ENCODE results near the gene C8B. TPM values are rescaled to one million over a fixed set of nuclear protein-coding genes. Genes with fewer than 3 reads are reported as not detected.

The C8B gene
- total RNA-seq, 1 experiment from 2014 or later, result 0.10 TPM

DNA sequence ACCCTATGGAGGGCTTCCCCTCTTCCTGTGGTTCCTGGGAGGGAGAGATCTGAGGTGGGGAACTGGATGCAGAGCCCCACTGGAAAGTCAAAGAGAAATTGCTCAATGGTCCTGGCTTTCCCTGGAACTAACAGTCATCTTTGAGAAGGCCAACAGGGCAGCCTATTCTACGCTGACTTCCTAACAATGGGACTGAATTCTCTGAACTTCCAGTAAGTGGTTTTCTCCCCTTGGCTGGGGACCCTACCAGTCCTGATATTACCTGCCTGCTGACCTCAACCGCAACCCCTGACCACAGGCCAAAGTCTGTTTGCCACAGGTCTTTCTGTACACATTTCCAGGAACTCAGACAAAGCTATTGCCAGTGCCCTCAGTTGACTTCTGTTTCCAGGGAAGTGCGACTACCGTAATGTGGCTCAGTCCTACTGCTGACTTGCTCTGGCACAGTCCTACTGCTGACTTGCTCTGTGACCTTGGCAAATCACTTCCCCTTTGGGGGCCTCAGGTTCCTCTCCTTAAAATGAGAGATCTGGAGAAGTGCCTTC, 55.3 kb downstream of the C8B start:
- H4K20me1 ChIP-seq (ENCODE audit: insufficient read depth), result no peaks in the 10 kb centered on the region
- no peaks in the 10 kb centered on the region for H3K9me3 ChIP-seq (ENCODE audit: control insufficient read depth in 1 of 2, insufficient read depth in 1 of 2, low read depth in 1 of 2, low read length in 2 of 2)
- no peaks in the 10 kb centered on the region for H3K36me3 ChIP-seq (ENCODE audit: control insufficient read depth in 1 of 2, insufficient read depth in 2 of 2, low read length in 2 of 2)
- H3K4me3 ChIP-seq (replicated peaks in 1 of 2; ENCODE audit: low read depth in 1 of 2, low read length in 2 of 2), result no peak overlapping the region
- RAD21 ChIA-PET (ENCODE audit: low non-redundant PET in 1 of 2, low total read pairs in 2 of 2, uncharacterized antibody in 2 of 2, unreplicated experiment in 2 of 2), result no interaction called here
- intact Hi-C loops (cut with micrococcal nuclease), result no loop called here
- CTCF ChIA-PET, result no interaction called here
- POLR2A ChIA-PET, result no interaction called here
- ATAC-seq, result no peak
- BruUV-seq (replicated peaks), result no TSS peak
- H3K4me1 ChIP-seq (ENCODE audit: control insufficient read depth in 1 of 2, insufficient read depth in 2 of 2, low read length in 2 of 2), result no peaks in the 10 kb centered on the region
- no peak overlapping the region for H3K9ac ChIP-seq (ENCODE audit: low read length)
- H3K27me3 ChIP-seq (ENCODE audit: insufficient read depth, low read length), result peaks cover 12% of the 10 kb centered on the region
- H3K79me2 ChIP-seq (ENCODE audit: insufficient read depth, low read length), result no peaks in the 10 kb centered on the region
- TF ChIP-seq POLR2AphosphoS5 (IDR thresholded peaks at IDR 0.05; ENCODE audit: low read depth, low read length), result no peak
- TF ChIP-seq ZFX (IDR thresholded peaks at IDR 0.05), result no peak
- no peak for TF ChIP-seq EZH2phosphoT487 (IDR thresholded peaks at IDR 0.05; ENCODE audit: borderline replicate concordance)
- TF ChIP-seq POLR2A (IDR thresholded peaks at IDR 0.05; ENCODE audit: borderline replicate concordance, extremely low read depth, insufficient read depth, insufficient read length), result no peak
- TF ChIP-seq, protein P1, sequence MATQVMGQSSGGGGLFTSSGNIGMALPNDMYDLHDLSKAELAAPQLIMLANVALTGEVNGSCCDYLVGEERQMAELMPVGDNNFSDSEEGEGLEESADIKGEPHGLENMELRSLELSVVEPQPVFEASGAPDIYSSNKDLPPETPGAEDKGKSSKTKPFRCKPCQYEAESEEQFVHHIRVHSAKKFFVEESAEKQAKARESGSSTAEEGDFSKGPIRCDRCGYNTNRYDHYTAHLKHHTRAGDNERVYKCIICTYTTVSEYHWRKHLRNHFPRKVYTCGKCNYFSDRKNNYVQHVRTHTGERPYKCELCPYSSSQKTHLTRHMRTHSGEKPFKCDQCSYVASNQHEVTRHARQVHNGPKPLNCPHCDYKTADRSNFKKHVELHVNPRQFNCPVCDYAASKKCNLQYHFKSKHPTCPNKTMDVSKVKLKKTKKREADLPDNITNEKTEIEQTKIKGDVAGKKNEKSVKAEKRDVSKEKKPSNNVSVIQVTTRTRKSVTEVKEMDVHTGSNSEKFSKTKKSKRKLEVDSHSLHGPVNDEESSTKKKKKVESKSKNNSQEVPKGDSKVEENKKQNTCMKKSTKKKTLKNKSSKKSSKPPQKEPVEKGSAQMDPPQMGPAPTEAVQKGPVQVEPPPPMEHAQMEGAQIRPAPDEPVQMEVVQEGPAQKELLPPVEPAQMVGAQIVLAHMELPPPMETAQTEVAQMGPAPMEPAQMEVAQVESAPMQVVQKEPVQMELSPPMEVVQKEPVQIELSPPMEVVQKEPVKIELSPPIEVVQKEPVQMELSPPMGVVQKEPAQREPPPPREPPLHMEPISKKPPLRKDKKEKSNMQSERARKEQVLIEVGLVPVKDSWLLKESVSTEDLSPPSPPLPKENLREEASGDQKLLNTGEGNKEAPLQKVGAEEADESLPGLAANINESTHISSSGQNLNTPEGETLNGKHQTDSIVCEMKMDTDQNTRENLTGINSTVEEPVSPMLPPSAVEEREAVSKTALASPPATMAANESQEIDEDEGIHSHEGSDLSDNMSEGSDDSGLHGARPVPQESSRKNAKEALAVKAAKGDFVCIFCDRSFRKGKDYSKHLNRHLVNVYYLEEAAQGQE (IDR thresholded peaks at IDR 0.05; ENCODE audit: low read depth), result no peak
- TF ChIP-seq, protein P2, sequence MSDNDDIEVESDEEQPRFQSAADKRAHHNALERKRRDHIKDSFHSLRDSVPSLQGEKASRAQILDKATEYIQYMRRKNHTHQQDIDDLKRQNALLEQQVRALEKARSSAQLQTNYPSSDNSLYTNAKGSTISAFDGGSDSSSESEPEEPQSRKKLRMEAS (IDR thresholded peaks at IDR 0.05), result no peak
- no peak for TF ChIP-seq YY1 (IDR thresholded peaks at IDR 0.05; ENCODE audit: extremely low read depth, insufficient replicate concordance, low read depth, low read length)
- no peak for TF ChIP-seq ZNF274 (IDR thresholded peaks at IDR 0.05; ENCODE audit: low read depth, low read length)
- no peak for TF ChIP-seq SP1 (IDR thresholded peaks at IDR 0.05; ENCODE audit: low read depth)
- TF ChIP-seq RAD21 (IDR thresholded peaks at IDR 0.05; ENCODE audit: low read depth), result no peak
- no peak for TF ChIP-seq CEBPB (IDR thresholded peaks at IDR 0.05; ENCODE audit: low read depth)
- no peak for TF ChIP-seq TCF7L2 (IDR thresholded peaks at IDR 0.05; ENCODE audit: borderline replicate concordance, extremely low read depth, insufficient read depth, insufficient read length)
- no peak for TF ChIP-seq SRF (IDR thresholded peaks at IDR 0.05; ENCODE audit: low read depth)
- TF ChIP-seq EZH2 (IDR thresholded peaks at IDR 0.05), result no peak
- TF ChIP-seq FOSL1 (IDR thresholded peaks at IDR 0.05; ENCODE audit: low read depth), result no peak
- no peak for DNase-seq (ENCODE audit: low read depth, low spot score)
- no peak overlapping the region for H2AFZ ChIP-seq (ENCODE audit: low read depth, low read length, poor library complexity, severe bottlenecking)
- H3K27ac ChIP-seq (ENCODE audit: low read depth, low read length), result no peak overlapping the region
- H3K9me2 ChIP-seq (ENCODE audit: insufficient read depth), result no peaks in the 10 kb centered on the region
- H3K4me2 ChIP-seq (ENCODE audit: low read length), result no peak overlapping the region
